T follicular helper cell (primary cell): ENCODE measurements around the gene PTGDS.

ENCODE experiments used
- DNase-seq: peaks from one replicate; pipeline ENCODE4 v3.0.0-alpha.2; 2020; ENCODE audit warnings: low read depth

Gene PTGDS

DNA sequence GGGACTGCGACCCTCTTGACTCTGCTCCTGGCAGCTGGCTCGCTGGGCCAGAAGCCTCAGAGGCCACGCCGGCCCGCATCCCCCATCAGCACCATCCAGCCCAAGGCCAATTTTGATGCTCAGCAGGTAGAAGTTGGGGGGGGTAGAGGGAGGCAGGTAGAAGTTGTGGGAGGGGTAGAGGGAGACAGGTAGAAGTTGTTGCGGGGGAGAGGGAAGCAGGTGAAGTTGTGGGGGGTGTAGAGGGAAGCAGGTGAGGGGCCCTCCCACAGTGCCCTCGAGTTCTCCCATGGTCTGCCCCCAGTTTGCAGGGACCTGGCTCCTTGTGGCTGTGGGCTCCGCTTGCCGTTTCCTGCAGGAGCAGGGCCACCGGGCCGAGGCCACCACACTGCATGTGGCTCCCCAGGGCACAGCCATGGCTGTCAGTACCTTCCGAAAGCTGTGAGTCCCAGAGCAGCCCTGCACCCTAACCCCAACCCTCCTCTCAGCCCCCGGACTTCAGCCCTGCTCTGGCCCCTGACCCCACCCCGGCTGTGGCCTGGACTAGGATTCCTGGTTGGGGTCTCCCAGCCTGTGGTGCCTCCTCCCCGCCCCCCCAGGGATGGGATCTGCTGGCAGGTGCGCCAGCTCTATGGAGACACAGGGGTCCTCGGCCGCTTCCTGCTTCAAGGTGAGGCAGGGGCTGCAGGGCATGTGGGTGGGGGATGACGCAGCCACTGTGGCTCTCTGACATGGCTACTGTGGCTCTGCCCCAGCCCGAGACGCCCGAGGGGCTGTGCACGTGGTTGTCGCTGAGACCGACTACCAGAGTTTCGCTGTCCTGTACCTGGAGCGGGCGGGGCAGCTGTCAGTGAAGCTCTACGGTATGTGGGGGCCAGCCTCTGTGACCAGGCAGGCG lies 31.7 kb upstream of the PTGDS start:
- no peak for DNase-seq

DNA sequence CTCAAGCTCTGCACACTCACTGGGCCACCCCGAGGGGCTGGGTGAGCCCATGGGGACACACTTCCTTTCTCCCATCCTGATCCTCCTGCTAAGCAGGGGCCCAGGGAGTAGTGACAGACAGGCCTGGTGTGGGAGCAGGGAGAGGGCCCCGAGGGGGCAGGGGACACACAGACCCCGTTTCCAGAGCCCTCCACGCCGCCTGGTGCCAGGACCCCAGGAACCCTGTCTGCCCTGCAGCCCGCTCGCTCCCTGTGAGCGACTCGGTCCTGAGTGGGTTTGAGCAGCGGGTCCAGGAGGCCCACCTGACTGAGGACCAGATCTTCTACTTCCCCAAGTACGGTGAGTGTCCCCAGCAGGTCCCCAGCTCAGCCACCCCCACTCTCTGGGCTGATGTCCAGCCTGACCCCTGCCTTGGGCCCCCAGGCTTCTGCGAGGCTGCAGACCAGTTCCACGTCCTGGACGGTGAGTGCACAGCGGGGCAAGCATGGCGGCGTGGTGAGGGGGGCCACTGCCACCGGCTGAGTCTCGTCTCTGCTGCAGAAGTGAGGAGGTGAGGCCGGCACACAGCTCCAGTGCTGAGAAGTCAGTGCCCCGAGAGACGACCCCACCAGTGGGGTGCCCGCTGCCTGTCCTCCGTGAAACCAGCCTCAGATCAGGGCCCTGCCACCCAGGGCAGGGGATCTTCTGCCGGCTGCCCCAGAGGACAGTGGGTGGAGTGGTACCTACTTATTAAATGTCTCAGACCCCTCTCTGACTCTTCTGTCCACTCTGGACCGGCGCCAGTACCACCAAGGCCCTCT lies 30.9 kb upstream of the PTGDS start:
- DNase-seq, result no peak

DNA sequence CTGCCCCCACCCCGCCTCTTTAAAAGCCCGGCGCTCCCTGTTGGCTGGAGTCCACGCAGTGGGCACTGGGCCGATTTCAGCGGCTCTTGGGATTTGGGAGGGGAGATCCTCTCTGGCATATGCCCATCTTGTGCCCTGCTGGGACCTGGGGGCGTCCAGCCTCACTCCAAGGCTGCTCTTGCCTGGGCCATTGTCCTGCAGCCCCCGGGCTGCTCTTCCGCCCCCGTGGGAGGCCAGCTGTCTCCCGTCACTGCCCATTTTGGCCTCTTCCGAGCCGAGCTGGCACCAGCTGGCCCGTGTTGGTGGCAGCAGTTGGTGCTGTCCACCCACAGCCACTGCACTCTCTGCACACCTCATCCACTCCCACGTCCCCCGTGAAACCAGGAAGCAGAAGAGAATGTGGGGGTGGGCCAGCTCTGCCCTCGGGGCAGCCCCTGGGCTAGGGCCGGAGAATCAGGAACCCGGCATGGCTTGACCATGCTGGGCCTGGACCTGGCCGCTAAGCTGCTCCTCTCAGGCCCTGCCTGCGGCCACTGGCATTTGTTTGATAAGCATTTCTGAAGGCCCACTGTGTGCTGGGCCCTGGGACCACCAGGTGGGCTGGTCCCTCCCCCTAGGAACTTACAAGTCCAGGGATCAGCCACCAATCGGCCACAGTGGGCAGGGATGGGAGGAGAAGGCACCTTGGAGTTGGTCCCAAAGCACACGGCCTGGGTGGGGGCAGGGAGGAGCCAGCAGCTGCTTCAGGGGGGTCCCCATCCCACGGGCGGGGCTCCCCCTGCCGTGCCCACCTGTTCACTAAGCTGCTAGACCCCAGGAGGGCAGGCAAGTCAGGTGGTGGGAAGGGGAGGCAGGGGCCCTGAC lies 30.0 kb upstream of the PTGDS start:
- DNase-seq, result no peak

DNA sequence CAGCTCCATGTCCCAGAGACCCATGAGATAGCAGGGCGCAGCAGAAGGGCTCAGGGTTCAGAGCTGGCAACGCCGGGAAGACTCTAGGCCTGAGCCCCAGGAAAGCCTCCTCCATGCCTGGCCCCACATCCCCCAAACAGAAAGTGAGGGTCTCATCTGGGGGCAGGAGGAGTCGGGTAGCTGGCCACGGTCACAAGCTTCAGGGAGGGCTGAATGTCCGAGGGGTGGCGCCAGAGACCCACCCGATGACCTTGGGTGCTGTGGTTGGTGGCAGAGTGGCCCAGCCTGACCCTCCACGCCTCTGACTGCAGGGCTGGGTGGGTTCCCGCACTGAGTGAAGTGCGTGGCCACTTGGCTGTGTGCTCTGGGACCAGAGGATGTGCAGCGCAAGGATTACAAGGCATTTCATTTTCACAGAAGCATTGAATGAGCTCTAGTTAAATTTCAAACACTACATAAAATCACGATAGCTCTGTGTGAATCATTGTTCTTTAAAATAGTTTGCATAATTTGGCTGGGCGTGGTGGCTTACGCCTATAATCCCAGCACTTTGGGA lies 29.3 kb upstream of the PTGDS start:
- no peak for DNase-seq

DNA sequence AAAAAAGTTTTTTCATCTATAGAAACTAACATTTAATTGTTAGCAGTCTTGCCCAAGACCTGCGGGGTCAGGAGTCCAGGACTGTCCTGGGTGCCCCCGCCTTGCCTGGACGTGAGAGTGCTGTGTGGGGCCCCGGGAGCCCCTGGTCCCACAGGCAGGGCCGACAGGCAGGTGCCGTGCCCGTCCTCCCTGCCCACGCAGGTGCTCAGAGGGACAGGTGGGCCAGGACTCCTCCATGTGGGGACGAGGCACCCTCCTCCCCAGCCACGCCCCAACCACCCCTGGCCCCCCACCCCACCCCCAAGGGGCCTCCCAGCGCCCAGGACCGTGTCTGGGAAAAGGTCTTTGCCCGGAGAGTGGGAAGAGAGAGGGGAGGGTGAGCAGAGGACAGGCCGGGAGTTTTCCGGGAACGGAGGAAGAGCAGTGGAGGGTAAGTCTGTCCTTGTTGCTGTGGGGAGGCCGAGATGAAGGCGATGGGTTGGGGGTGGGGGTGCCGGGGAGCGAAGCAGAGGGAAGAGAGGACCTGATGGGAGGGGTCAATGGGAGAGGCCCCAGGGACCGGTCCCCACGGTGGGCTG lies 28.0 kb upstream of the PTGDS start:
- DNase-seq, result no peak

DNA sequence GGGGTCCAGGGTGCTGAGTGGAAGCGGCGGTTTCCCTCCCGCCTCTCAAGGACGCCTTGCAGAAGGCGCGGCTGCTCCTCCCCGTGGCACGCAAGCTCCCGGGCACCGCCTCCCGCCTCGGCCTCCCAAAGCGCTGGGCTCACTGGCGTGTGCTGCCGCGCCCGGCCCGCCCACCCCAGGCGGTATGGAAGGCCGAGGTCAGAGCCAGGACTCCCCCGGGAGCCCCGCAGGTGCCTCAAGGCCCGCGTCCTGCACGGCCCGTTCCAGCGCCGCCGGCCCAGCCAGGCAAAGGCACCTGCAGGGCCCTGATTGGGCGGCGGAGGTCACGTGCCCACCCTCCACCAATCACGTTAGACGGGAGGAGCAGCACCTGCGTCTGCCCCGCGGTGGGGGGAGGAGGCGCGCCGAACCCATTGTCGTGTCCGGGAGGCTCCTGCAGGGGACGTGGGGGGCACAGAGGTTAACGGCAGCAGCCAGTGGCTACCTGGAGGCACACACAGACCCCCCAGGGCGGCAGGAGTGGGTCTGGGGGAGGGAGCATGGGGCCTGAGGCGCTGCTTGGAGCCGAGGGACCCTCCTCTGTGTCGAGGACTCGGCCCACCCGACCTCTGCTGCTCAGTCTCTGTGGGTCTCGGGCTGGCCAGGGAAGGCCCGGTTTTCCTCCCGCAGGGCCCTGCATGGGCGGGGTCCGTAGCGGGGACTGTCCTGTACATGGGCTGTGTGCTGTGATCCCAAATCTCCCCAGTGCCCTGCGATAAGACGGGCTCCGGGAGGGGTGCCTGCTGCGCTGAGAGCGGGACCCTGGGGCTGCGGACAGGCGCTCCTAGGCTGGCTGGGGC lies 27.3 kb upstream of the PTGDS start:
- peak; percentile 95 for DNase-seq

DNA sequence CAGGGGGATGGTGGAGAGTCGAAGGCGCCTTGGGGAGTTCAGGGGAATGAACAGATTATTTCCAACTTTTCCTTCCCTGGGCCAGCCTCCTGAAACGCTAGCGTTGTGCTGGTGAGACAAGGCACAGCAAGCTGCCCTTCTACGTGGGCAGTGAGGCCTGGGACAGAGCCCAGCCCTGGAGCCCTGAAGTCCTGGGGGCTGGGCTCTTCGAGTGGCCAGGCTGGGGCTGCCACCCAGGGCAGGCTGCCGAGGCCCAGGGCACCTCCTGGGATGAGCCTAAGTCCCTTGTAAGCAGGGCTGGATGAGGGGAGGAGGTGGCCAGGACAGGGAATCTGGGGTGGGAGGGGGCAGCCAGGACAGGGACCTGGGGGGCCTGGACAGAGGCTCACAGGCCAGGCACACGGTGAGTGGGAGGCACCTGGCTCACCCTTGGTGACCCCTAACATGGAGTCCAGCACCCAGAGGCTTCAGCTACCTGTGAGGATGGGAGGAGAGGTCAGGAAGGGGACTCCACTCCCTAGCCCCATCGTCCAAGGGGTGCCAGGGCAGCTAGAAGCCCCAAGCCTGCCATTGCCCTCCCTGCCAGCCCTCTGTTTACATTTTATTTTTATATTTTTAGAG lies 26.5 kb upstream of the PTGDS start:
- DNase-seq, result no peak

DNA sequence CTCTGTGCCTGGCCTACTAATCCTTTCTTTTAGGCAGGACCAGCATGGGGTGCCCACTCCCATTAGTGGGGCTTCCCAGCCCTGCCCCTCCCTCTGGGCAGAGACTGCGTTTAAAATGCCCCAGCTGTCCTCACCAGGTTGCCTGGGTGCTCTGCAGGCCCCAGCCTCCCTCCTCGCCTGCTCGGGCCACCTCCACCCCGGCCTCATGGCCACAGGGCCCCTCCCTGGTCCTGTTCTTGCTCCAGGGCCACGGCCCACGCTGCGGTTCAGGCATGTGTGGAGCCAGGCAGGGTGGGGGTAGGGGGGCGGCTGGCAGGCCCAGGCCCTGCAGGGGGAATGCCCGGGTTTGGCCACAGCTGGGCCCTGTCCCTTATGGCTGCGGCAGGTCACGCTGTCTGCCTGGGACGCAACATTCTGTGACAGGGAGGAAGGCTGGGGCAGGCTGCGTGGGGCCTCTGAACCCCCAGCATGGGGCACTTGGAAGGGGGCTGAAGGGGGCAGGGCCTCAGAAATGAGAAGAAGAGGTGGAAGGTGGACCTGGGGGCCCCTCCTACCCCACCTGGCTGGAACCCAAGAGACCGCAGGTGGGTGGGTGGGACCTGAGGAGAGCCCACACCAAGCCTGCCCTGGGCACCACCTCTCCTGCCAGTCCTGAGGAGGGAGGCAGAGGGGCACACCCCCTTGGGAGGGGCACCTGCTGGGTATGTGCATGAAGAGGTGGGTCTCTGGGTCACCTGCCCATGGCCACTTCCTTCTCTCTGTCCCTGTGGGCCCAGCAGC lies 25.6 kb upstream of the PTGDS start, which contains the start of gene LCN12:
Gene LCN12 (plus strand): TSS at position 733 of the 780 bp plus-strand sequence. CDS start 55 bp downstream, outside the sequence.
- DNase-seq, result no peak

DNA sequence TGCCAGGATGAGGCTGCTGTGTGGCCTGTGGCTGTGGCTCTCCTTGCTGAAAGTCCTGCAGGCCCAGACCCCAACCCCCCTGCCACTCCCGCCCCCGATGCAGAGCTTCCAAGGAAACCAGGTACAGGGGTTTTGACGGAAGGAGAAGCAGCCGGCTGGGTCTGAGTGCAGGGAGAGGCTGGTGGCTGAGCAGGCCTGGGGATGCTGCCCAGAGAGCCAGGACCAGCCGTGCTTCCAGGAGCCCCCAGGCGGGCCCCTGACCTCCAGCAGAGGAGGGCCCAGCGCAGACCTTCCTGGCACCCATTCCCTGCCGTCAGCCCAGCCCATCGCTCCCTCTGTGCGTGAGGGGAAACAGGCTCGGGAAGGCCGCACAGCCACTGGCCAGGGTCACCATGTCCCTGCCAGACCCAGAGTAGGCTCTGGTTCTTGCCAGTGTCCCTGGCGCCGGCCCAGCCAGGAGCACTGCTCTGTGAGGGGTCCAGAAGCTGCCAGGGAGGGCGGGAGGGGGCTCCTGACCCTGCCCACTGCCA lies 24.9 kb upstream of the PTGDS start:
- DNase-seq, result no peak

DNA sequence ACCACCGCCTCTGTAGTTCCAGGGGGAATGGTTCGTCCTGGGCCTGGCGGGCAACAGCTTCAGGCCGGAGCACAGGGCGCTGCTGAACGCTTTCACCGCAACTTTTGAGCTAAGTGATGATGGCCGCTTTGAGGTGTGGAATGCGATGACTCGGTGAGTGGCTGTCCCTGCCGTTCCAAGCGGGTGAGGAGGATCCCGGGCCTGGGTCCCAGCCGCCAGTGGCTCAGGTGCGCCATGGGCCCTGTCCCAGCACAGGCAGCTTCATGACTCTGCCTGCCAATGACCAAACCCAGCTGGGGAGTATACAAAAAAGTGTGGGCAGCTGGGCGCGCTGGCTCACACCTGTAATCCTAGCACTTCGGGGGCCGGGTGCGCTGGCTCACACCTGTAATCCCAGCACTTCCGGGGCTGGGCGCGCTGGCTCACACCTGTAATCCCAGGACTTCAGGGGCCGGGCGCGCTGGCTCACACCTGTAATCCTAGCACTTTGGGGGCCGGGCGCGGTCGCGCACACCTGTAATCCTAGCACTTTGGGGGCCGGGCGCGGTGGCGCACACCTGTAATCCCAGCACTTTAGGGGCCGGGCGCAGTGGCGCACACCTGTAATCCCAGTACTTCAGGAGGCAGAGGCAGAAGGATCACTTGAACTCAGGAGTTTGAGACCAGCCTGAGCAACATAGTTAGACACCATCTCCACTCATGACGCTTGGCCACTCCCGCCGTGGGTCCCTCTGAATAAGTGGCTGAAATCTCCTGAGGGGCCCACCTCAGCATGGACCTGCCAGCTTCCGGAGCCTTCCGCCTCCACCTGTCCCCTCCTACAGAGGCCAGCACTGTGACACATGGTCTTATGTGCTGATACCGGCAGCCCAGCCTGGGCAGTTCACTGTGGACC lies 24.2 kb upstream of the PTGDS start:
- no peak for DNase-seq

DNA sequence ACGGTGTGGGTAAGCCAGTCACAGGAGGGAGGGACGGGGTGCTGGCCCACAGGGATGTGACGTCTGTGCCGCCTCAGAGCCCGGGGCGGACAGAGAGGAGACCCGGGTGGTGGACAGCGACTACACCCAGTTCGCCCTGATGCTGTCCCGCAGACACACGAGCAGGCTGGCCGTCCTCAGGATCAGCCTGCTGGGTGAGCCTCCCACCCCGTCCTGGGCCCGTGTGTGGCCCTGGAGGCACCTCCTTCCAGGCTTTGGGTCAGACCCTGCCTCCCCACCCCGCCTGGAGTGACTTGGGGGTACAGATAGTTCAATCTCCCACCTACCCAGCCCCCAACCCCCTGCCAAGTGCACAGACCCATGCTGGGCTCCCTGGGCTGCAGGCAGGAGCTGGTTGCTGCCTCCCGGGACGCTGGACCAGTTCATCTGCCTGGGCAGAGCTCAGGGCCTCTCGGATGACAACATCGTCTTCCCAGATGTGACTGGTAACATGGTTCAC lies 23.5 kb upstream of the PTGDS start:
- no peak for DNase-seq

DNA sequence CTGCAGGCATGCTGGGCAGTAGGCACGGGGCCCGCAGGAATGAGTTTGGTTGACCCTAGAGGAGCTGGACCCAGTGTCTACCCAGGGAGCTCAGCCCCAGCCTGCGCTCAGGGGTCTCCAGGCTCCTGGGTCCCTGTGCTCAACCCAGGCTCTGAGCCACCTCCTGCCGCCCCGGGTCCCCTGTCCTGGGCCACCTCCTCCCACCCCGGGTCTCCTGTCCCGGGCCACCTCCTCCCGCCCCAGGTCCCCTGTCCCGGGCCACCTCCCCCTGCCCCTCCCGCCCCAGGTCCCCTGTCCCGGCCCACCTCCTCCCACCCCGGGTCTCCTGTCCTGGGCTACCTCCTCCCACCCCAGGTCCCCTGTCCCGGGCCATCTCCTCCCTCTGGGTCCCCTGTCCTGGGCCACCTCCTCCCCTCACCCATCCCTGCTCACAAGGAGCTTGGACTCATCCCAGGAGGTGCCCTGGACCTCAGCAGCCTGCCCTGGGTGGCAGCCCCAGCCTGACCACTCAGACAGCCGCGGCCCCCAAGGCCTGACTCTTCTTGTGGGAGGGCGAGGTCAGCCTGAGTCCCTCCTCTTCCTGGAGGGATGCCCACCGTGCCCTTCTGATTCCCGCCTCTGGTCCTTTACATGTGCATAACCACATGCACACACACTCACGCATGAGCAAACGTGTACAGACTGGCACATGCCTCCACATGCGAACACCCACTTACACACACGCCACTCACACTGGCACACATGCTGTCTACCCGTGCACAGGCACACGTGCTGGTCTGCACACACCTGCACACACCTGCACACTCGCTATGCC lies 22.8 kb upstream of the PTGDS start:
- no peak for DNase-seq

DNA sequence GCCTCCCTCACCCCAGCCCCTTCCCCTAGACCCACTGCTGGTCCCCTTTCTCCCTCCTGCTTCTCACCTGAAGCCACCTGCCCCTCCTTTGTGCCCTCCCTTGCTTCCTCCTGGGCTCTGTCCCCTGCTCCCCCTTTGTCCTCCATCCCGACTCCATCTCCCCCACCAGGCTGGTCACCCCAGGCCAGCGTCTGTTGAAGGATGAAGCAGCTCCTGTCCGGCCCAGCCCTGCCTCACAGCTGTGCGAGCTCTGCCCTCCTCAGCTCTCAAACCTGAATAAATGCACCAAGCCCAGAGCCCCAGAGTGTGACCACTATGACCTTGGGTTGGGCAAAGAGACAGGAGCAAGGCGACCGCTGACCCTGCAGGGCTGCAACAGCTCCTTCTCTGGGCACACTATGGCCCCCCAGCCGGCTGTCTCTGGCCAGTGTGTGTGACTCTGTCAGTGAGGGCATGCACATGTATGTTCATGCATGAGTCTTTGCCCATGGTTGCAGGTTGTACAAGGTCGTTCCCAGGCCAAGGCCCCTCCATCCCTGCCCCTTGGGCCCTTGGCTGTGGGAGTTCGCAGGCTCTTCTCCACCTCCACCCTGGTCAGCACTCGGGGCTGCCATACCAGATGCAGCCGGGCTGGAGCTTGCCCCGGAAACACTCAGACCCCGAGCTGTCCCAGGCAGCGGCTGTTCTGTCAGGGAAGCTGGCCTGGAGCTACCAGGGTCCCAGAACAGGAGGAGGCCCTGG lies 21.9 kb upstream of the PTGDS start:
- DNase-seq, result no peak

DNA sequence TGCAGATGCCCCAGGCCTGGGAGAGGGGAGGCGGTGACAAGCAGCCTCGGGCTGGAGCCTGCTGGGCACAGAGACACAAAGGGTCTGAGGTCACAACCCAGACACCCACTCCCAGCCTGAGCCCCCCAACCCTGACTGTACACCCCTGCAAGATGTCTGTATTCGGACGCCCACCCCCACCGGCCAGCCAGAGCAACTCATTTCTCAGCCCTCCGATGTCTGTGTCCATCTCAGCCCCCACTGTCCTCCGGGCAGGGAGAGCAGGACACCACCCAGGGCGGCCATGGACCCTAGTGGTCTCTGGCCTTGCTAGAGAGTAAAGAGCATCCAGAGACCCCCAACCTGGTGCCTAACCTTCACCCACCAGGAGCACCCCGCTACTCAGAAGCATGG lies 21.4 kb upstream of the PTGDS start:
- DNase-seq, result no peak

DNA sequence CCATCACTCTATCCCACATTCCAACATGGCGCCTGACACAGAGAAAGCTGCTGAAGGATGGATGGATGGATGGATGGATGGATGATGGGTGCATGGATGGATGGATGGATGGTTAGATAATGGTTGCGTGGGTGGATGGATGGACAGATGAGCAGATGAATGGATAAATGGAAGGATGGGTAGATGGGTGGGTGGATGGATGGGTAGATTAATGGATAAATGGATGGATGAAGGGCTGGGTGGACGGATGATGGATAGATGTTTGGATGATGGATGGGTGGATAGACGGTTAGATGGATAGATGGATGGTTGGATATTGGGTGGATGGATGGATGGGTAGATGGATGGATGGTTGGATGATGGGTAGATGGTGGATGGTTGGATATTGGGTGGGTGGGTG lies 20.7 kb upstream of the PTGDS start:
- DNase-seq, result no peak

DNA sequence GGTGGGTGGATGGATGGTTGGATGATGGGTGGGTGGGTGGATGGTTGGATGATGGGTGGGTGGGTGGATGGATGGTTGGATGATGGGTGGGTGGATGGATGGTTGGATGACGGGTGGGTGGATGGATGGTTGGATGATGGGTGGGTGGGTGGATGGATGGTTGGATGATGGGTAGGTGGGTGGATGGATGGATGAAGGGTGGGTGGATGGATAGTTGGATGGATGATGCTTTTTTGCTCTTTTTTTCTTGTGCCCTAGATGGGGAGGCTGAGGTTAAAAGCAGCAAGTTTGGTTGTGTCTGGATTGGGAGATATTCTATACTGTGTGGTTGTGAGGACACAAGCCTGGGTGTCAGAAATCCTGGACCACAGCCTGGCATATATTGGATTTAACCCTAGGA lies 19.8 kb upstream of the PTGDS start:
- no peak for DNase-seq
